ENCODE results near the gene CDAN1. TPM values are rescaled to one million over a fixed set of nuclear protein-coding genes. Genes with fewer than 3 reads are reported as not detected.

Gene CDAN1
- total RNA-seq, 2 experiments from 2014 or later = 23.2 to 24.7 TPM

DNA sequence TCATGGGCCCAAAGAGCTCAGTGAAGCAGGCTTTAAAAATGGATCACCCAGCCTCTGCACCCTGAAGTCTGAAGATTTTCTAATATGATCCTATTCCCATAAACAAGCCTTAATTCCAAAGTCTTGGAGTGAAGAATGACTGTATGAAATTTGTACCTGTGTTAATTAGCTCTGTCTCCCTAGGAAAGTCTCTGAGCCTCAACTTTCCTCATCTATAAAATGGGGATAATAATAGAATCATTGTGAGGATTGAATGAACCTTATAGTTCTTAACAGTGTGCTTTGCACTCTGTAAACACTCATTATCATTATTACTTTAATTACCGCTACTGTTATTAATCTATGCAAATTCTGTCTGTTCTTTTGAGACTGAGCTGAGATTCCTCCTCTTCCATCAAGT, 61.9 kb downstream of the CDAN1 start:
- intact Hi-C loops (cut with DNase I, micrococcal nuclease) = no loop called here
- Histone ChIP-seq H3K27ac (ENCODE audit: low read depth in 1 of 2, low read length in 2 of 2) (no peak overlapping the region), H3K27me3 (ENCODE audit: control insufficient read depth in 1 of 2, insufficient read depth in 2 of 2, low read length in 2 of 2) (no peaks in the 10 kb centered on the region), H3K4me1 (ENCODE audit: insufficient read depth, low read length) (no peaks in the 10 kb centered on the region), H3K36me3 (ENCODE audit: insufficient read depth, low read length) (peaks cover 4% of the 10 kb centered on the region), H3K4me3 (ENCODE audit: low read length) (no peak overlapping the region), H3K9me3 (ENCODE audit: control insufficient read depth in 1 of 2, insufficient read depth in 1 of 2, low read length in 2 of 2) (no peaks in the 10 kb centered on the region)
- ChIA-PET CTCF (no interaction called here), POLR2A (no interaction called here)
- TF ChIP-seq, protein P1, sequence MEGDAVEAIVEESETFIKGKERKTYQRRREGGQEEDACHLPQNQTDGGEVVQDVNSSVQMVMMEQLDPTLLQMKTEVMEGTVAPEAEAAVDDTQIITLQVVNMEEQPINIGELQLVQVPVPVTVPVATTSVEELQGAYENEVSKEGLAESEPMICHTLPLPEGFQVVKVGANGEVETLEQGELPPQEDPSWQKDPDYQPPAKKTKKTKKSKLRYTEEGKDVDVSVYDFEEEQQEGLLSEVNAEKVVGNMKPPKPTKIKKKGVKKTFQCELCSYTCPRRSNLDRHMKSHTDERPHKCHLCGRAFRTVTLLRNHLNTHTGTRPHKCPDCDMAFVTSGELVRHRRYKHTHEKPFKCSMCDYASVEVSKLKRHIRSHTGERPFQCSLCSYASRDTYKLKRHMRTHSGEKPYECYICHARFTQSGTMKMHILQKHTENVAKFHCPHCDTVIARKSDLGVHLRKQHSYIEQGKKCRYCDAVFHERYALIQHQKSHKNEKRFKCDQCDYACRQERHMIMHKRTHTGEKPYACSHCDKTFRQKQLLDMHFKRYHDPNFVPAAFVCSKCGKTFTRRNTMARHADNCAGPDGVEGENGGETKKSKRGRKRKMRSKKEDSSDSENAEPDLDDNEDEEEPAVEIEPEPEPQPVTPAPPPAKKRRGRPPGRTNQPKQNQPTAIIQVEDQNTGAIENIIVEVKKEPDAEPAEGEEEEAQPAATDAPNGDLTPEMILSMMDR (IDR thresholded peaks at IDR 0.05) = no peak
- ATAC-seq (ENCODE audit: poor library complexity) (no peak), DNase-seq (no peak)
- Mint-ChIP-seq H3K9me3 (no peaks in the 10 kb centered on the region), H3K4me1 (ENCODE audit: low read depth) (no peaks in the 10 kb centered on the region), H3K36me3 (ENCODE audit: low read depth) (no peaks in the 10 kb centered on the region), H3K4me3 (no peak overlapping the region), H3K27me3 (no peaks in the 10 kb centered on the region), H3K27ac (no peak overlapping the region)

DNA sequence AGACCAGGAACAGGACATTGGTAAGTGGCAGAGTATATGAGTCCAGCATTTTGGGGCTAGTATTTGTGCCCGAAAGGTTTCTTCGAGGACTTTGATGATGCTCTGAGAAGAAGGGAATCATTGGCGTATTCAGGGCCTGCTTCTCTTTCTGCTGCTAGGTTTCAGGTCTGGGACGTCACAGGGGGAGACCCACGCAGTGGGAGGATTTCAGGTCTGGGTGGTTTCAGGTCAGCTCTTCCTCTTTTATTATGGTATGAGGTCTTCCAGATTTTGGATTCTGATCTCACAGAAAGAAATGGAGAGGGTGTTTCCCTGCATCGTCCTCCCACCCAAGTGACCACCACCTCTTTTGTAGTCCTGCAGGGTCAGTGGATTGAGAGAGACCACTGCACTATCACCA, 62.5 kb downstream of the CDAN1 start:
- Histone ChIP-seq H3K9me3 (ENCODE audit: control insufficient read depth in 1 of 2, insufficient read depth in 1 of 2, low read length in 2 of 2) (no peaks in the 10 kb centered on the region), H3K4me3 (ENCODE audit: low read length) (no peak overlapping the region), H3K36me3 (ENCODE audit: insufficient read depth, low read length) (peaks cover 4% of the 10 kb centered on the region), H3K27ac (ENCODE audit: low read depth in 1 of 2, low read length in 2 of 2) (no peak overlapping the region), H3K27me3 (ENCODE audit: control insufficient read depth in 1 of 2, insufficient read depth in 2 of 2, low read length in 2 of 2) (no peaks in the 10 kb centered on the region), H3K4me1 (ENCODE audit: insufficient read depth, low read length) (no peaks in the 10 kb centered on the region)
- no peaks in the 10 kb centered on the region for H3K27me3 Mint-ChIP-seq
- CTCF ChIA-PET = no interaction called here
- no peaks in the 10 kb centered on the region for H3K36me3 Mint-ChIP-seq (ENCODE audit: low read depth)
- intact Hi-C loops (cut with DNase I, micrococcal nuclease) = no loop called here
- no peak for ATAC-seq (ENCODE audit: poor library complexity)
- TF ChIP-seq, protein P1 (IDR thresholded peaks at IDR 0.05) = no peak
- no peaks in the 10 kb centered on the region for H3K4me1 Mint-ChIP-seq (ENCODE audit: low read depth)
- H3K4me3 Mint-ChIP-seq = no peak overlapping the region
- POLR2A ChIA-PET = no interaction called here
- DNase-seq = no peak
- H3K27ac Mint-ChIP-seq = no peak overlapping the region
- H3K9me3 Mint-ChIP-seq = no peaks in the 10 kb centered on the region

Other genes with a start within 250 kb of the CDAN1 start
- gene ZNF106, start 246.0 kb downstream of the CDAN1 start, total RNA-seq = 10 to 100 TPM; 30.9 to 31.4 TPM
- 10 to 100 TPM; 37.4 to 40.1 TPM for gene SNAP23, start 241.5 kb downstream of the CDAN1 start, total RNA-seq
- gene LRRC57, start 188.3 kb downstream of the CDAN1 start, total RNA-seq = 10 to 100 TPM; 25.8 to 29.6 TPM
- gene HAUS2, start 188.3 kb downstream of the CDAN1 start, total RNA-seq = 10 to 100 TPM; 23.0 to 28.2 TPM
- gene STARD9, start 161.5 kb downstream of the CDAN1 start, total RNA-seq = 1 to 10 TPM; 2.8 to 4.6 TPM
- gene TTBK2, start 183.7 kb upstream of the CDAN1 start, total RNA-seq = 10 to 100 TPM; 17.5 to 20.1 TPM